Measurements from ENCODE around the gene KLHL13. TPM values are rescaled to one million over a fixed set of nuclear protein-coding genes. Genes with fewer than 3 reads are reported as not detected.
"Not testable (repeated sequence)": the region's sequence is repeated elsewhere in the genome, so short reads cannot be mapped to it uniquely, and the experiment has no call there.

KLHL13 gene
- total RNA-seq, 1 donor from 2014 or later = 1.0 TPM

DNA sequence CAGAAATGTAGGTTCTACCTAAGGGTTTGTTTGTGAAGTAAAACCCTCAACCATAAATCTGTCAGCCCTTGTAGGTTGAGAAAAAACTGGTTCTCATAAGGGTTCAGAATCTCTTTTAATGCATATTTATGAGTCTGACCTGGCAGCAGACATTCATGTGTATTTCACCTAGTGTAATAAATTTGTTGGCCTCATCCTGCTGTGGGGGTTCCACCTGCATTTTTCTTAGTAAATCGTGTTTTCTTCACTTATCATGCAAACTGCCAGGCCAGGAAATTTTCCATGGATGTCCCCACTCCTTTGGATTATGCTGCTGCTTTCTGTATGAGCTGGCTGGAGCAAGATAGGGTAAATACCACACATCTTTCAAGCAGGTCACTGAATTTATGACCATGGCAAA lies 42.4 kb downstream of the KLHL13 start:
- DNase-seq (ENCODE audit: low spot score) (no peak), ATAC-seq (no peak)

DNA sequence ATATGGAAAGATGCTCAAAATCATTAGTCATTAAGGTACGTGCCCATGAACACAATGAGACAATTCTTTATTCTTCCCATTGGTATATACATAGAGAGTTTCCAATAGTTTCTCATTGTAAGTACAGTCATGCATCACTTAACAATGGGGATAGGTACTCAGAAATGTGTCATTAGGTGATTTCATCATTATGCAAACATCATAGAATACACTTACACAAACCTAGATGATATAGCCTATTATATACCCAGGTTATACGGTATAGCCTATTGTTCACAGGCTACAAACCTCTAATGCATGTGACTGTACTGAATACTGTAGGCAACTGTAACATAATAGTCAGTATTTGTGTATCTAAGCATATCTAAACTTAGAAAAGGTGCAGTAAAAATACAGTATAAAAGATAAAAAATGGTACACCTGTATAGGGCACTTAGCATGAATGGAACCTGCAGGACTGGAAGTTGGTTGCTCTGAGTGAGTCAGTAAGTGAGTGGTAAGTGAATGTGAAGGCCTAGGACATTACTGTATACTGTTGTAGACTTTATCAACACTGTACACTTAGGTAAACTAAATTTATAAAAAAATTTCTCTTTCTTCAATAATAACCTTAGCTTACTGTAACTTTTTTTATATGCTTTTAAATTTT lies 49.6 kb downstream of the KLHL13 start:
- no peak for DNase-seq (ENCODE audit: low spot score)
- no peak for ATAC-seq

DNA sequence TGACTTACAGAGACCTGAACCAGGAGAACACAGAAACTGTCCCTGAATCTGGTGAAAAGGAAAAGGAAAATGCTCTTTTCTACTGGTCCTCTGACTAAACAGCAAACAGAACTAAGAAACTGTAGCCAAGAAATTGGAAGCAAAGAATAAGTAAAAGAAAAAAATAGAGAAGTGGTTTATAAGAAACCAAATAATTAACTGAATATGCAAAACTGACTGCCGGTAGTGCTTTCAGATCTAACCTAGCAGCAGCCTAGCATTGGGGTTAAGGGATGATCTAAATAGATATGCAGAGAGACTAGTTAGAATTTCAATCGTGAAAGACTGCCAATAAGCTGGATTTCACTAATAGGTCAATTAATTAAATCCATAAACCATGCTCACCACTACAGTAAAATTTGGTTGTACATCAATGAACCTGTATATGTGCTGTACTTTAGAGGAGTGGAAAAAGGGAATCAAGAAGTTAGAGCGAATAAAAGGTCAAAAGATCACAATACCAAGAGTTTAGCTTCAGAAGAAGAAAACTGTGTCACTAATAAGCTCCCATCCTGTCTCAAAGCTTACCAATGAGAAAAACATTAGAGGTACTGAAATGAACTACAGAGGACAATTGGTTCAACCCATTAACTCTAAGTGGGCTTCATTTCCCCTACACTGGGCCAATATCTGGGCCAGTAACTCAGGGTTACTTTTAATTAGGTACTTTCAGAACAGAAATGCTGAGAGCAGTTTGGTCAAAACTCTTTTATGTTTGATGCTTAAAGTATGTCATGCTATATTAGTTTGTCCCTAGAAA lies 53.6 kb downstream of the KLHL13 start:
- DNase-seq (ENCODE audit: low spot score) (no peak), ATAC-seq (no peak)

DNA sequence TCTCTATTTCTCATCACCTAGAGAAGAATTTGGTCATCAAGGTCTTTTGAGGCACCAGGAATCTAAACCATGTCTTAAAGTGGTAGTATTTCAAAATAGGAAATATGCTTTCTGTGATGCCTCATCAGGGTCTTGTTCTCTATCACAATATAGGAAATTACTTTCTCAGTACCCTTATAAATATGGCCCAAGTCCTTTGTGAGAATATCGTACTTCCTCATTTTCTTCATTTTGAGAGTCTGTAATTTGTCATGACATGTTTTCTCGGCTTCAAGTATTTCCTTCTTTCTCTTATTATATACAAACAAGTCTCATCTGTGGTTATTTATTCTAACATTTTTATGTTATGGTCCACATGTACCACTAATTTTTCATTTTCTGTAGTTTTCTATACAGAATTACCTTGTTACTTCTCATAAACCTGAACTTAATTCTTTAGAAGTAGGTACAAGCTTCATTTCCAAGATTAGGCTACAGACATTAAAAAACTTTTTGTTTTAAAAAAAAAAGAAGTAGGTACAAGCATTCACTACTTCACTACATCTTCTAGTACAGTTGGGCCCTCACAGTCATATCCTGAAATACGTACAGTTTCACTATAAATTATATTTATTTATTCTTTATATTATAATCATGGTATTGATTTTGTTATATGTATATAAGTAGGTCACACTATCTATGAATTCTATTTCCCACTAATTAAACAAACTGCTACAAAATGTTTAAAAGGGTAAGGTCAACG lies 54.4 kb downstream of the KLHL13 start:
- DNase-seq (ENCODE audit: low spot score) (no peak), ATAC-seq (no peak)

- ATAC-seq (no peak), DNase-seq (ENCODE audit: low spot score) (no peak)
Observed at GRCh38 chrX:118058924-118059323, 57.7 kb downstream of the KLHL13 start.

- DNase-seq (ENCODE audit: low spot score) = no peak
- ATAC-seq = peak; percentile 65
Observed at GRCh38 chrX:118056870-118057269, 59.7 kb downstream of the KLHL13 start.

- DNase-seq (ENCODE audit: low spot score) (no peak), ATAC-seq (no peak)
Observed at GRCh38 chrX:118049713-118050112, 66.9 kb downstream of the KLHL13 start.

- DNase-seq (ENCODE audit: low spot score) (no peak), ATAC-seq (no peak)
Observed at GRCh38 chrX:118047446-118048186, 69.0 kb downstream of the KLHL13 start.

DNA sequence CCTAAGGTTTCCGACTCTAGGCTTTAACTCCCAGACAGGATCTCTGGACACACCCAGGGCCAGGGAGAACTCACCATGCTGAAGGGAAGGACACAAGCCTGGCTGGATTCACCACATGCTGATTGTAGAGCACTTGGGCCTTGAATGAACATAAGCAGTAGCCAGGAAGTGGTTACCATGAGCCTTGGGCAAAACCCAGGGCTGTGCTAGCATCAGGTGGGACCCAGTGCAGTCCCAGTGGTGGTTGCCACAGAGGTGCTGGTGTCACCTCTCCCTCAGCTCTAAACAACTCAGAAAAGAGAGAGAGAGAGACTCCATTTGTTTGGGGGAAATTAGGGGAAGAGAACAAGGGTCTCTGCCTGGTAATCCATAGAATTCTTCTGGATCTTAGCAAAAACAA lies 77.0 kb downstream of the KLHL13 start:
- no peak for ATAC-seq

DNA sequence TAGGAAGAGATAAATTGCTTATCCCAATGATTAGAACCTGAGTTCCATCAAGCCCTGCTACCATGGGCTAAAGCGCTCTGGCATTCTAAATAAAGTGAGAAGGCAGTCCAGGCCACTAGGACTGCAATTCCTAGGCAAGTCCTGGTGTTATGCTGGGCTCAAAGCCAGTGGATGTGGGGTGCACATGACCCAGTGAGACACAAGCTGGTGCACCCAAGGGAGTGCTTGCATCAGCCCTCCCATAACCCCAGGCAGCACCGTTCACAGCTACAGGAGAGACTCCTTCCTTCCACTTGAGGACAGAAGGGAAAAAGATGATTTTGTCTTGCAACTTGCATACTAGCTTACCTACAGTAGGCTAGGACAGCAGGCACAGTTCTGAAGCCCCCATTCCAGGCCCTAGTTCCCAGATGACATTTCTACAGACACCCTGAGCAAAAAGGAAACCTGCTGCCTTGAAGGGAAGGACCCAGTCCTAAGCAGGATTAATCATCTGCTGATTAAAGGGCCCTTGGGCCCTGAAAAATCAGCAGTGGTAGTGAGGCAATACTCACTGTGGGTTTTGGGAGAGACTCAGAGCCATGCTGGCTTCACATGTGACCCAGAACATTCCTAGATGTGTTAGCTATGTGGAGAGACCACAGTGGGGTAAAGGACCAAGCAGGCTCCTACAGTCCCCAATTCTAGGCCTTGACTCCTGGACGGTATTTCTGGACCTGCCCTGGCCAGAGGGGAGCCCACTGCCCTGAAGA lies 77.8 kb downstream of the KLHL13 start:
- DNase-seq (ENCODE audit: low spot score) (no peak), ATAC-seq (no peak)

More for the DNA sequence above, 77.0 kb downstream of the KLHL13 start:
- no peak for DNase-seq (ENCODE audit: low spot score)

DNA sequence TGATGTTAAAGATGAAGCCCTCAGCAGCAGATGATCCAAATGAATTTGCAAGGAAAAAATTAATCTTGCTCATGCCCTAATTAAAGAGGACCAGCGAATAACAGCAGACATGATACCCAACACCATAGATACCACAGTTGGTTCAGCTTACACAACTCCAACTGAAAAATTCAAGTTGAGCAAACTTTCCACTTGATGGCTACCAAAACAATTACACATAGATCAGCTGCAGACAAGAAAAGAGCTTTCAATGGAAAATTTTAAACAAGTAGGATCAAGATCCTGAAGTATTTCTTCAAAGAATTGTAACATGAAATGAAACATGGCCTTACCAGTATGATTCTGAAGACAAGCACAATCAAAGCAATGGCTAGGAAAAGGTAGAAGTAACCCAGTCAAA lies 90.0 kb downstream of the KLHL13 start:
- no peak for ATAC-seq
- no peak for DNase-seq (ENCODE audit: low spot score)

DNA sequence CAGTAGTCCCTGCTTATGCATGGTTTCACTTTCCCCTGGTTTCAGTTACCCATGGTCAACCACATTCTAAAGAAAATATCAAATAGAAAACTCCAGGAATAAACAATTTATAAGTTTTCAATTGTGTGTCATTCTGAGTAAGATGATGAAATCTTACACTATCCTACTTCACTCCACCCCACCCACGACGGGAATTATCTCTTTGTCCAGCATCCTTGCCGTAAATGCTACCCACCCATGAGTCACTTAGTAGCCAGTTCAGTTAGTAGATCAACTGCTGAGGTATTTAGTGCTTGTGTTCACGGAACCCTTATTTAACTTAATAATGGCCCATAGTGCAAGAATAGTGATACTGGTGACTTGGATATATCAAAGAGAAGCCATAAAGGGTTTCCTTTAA lies 91.4 kb downstream of the KLHL13 start:
- ATAC-seq (no peak), DNase-seq (ENCODE audit: low spot score) (no peak)

GRCh38 chrX:118024482-118024881 lies 92.1 kb downstream of the KLHL13 start:
- ATAC-seq = no peak

DNA sequence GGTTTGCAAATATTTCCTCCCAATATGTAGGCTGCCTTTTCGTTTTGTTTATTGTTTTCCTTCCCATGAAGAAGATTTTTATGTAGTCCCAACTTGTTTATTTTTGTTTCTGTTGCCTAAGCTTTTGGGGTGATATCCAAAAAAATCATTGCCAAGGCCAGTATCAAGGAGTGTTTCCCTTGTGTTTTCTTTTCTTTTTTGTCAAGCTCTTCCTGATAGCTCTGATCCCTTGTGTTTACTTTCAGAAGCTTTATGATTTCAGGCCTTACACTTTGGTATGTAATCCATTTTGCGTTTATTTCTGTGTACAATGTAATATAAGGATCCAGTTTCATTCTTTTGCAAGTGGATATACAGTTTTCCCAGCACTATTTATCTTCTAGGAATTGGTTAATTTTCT lies 93.9 kb downstream of the KLHL13 start:
- DNase-seq (ENCODE audit: low spot score) = no peak
- no peak for ATAC-seq

More at GRCh38 chrX:118024482-118024881, 92.1 kb downstream of the KLHL13 start:
- DNase-seq (ENCODE audit: low spot score) = no peak

DNA sequence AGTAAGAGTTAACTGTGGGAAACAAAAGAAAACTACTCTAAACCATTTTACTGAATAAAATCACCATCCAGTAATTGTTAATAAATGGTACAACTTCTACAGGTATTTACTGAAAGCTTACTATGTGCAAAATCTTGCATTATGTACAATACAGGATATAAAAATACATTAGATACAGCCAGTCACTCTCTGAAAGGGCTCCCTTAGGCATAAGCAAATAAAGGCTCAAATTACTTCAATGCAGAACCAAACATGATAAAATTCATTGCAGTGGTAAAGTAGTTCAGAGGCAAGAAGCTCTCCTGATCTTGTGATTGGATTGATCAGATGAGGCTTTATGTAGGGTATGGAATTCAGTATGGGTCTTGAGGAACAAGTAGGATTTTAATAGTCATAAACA lies 100.2 kb downstream of the KLHL13 start:
- ATAC-seq (no peak), DNase-seq (ENCODE audit: low spot score) (no peak)

GRCh38 chrX:118002417-118002816 lies 114.2 kb downstream of the KLHL13 start:
- not testable (repeated sequence) for ATAC-seq

DNA sequence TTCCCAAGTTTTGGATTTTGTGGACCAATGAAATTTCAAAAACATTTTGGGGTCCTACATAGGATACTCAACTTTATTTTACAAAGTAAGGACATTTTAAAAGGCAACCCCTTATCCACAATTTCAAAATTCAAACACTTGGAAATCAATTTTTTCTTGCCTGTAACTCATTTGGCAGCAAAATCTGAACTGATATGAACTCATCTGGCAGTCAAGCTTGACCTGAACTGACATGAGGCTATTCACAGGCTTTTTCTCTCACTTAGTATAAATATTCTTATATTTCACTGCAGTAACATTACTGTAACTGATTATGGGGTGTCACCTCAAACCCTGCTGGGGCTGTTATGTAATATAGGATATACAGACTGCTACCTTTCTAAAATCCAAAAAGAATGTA lies 116.1 kb downstream of the KLHL13 start:
- DNase-seq (ENCODE audit: low spot score) (no peak), ATAC-seq (peak; percentile 55)

More at GRCh38 chrX:118002417-118002816, 114.2 kb downstream of the KLHL13 start:
- DNase-seq (ENCODE audit: low spot score) = not testable (repeated sequence)

- DNase-seq (ENCODE audit: low spot score) (no peak), ATAC-seq (no peak)
Observed at GRCh38 chrX:117998171-117998570, 118.4 kb downstream of the KLHL13 start.

GRCh38 chrX:117996918-117997480 lies 119.6 kb downstream of the KLHL13 start:
- no peak for DNase-seq (ENCODE audit: low spot score)
- peak; percentile 35 for ATAC-seq

GRCh38 chrX:117996408-117996807 lies 120.2 kb downstream of the KLHL13 start:
- ATAC-seq (no peak), DNase-seq (ENCODE audit: low spot score) (no peak)
